ENCODE data around the gene IL21.
"Not testable (repeated sequence)": the region's sequence is repeated elsewhere in the genome, so short reads cannot be mapped to it uniquely, and the experiment has no call there.

IL21 gene

DNA sequence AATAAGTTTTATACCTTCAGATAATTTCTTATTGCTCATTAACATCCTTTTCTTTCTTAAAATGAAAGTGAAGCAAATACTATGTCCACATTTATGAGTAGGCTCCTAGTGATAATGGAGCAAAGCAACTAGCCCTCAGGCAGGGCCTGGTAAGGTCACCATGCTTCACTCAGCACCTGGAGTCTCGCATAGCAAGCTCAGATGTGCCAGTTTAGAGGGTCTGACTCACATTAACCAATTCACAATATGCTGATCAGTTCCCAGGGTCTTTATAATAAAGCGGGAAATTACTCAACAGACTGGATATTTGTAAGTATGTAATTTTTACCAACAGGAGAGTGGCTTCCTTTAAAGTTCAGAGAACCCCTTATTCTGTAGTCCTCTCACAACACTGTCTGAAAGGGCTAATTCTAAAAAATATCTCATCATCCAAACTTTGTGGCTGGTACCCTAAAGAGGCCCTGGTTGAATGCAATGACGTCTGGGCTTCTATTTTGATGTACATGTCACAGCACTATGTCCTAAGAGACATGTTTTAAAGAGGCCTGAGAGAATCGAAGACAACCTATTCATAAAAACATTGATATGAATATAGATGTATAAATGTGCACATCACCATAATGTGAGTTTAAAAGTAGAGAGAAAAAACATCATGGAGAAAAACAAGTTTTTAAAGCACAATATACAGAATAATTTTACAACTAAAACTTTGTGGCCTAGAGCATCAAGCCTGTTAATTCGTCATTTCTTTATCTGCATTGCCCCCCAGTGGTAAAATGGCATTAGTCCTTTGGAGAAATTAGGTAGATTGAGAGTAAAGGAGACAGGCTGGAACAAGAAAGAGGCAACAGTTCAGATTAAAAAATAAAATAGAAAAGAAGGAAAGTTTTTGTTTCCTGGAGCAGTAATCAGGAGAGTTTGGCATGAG, 44.3 kb downstream of the IL21 start:
- no peak for DNase-seq

DNA sequence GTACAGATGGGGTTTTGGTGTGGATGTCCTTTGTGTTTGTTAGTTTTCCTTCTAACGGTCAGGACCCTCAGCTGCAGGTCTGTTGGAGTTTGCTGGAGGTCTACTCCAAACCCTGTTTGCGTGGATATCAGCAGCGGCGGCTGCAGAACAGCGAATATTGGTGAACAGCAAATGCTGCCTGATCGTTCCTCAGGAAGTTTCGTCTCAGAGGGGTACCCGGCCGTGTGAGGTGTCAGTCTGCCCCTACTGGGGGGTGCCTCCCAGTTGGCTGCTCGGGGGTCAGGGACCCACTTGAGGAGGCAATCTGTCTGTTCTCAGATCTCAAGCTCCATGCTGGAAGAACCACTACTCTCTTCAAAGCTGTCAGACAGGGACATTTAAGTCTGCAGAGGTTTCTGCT, 46.5 kb downstream of the IL21 start:
- DNase-seq = not testable (repeated sequence)

DNA sequence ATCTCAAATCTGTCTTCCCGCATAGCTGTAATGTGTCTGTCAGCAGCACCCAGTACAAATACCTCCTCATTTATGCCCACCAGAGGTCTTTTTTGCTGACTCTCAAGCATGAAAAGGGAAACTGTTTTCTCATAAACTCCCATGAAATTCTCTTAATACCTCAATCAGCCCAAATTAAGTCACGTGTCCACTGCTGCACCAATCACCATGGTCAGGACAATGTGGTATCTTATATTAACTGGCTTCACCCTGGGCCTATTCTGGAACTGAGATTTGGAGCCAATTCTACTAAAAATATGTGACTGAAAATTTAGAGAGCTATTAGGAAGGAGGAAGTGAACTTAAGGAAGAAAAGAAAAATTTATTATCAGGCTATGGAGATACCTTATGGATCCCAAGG, 58.4 kb downstream of the IL21 start:
- no peak for DNase-seq
